HG02571 (cell line): ENCODE data around the gene TRPM3.

Source experiments
- ATAC-seq: cut with Tn5 transposase; IDR thresholded peaks from one replicate; pipeline ENCODE4 v1.9.1; 2021; ENCODE audit warnings: mild to moderate bottlenecking, moderate library complexity; ENCODE audit not compliant: unreplicated experiment

The TRPM3 gene

GRCh38 chr9:71121275-71122021 lies at the start of gene TRPM3:
Gene TRPM3, minus strand, starts transcription at chr9:71121621. Its CDS starts 267 bp downstream, at chr9:71121354.
- ATAC-seq = no peak

- ATAC-seq = no peak
Measured at GRCh38 chr9:71168418-71168817, 47.0 kb upstream of the TRPM3 start.

- ATAC-seq = no peak
Measured at GRCh38 chr9:71162126-71162525, 40.7 kb upstream of the TRPM3 start.

- no peak for ATAC-seq
Measured at GRCh38 chr9:71157731-71158130, 36.3 kb upstream of the TRPM3 start.

GRCh38 chr9:71147368-71147767 lies 25.9 kb upstream of the TRPM3 start:
- ATAC-seq = no peak

- no peak for ATAC-seq
Measured at GRCh38 chr9:71146511-71146910, 25.1 kb upstream of the TRPM3 start.

GRCh38 chr9:71145179-71145578 lies 23.8 kb upstream of the TRPM3 start:
- no peak for ATAC-seq

- no peak for ATAC-seq
Measured at GRCh38 chr9:71144495-71144894, 23.1 kb upstream of the TRPM3 start.

GRCh38 chr9:71136696-71137095 lies 15.3 kb upstream of the TRPM3 start:
- no peak for ATAC-seq

GRCh38 chr9:71131145-71131544 lies 9.7 kb upstream of the TRPM3 start:
- no peak for ATAC-seq

- no peak for ATAC-seq
Measured at GRCh38 chr9:71130521-71130920, 9.1 kb upstream of the TRPM3 start.

GRCh38 chr9:71128796-71129195 lies 7.4 kb upstream of the TRPM3 start:
- ATAC-seq = no peak

GRCh38 chr9:71127301-71127700 lies 5.9 kb upstream of the TRPM3 start:
- ATAC-seq = no peak

GRCh38 chr9:71122421-71122820 lies 1.0 kb upstream of the TRPM3 start:
- ATAC-seq = no peak

GRCh38 chr9:71122022-71122275 lies 528 bp upstream of the TRPM3 start:
- ATAC-seq = no peak

GRCh38 chr9:71120501-71121247 lies 747 bp downstream of the TRPM3 start:
- ATAC-seq = no peak

GRCh38 chr9:71119746-71120145 lies 1.7 kb downstream of the TRPM3 start:
- ATAC-seq = no peak

GRCh38 chr9:71118324-71118723 lies 3.1 kb downstream of the TRPM3 start:
- no peak for ATAC-seq

- no peak for ATAC-seq
Measured at GRCh38 chr9:71115448-71115975, 5.9 kb downstream of the TRPM3 start.

- ATAC-seq = no peak
Measured at GRCh38 chr9:71112866-71113265, 8.6 kb downstream of the TRPM3 start.

- ATAC-seq = no peak
Measured at GRCh38 chr9:71108937-71109336, 12.5 kb downstream of the TRPM3 start.

GRCh38 chr9:71106992-71107391 lies 14.4 kb downstream of the TRPM3 start:
- ATAC-seq = no peak
